Kidney tubule cell (primary cell): ENCODE measurements around the gene ITIH4.

ENCODE experiments used
- DNase-seq: peaks from one replicate; pipeline ENCODE4 v3.0.0-alpha.2; 2018; ENCODE audit warnings: low spot score

ITIH4 gene

GRCh38 chr3:52848617-52849016 is 18.1 kb upstream of the ITIH4 start:
- peak; percentile 37 for DNase-seq

- no peak for DNase-seq
Measured at GRCh38 chr3:52847726-52848125, 17.3 kb upstream of the ITIH4 start.

GRCh38 chr3:52847241-52847640 is 16.8 kb upstream of the ITIH4 start:
- DNase-seq: no peak

- DNase-seq: no peak
Measured at GRCh38 chr3:52846432-52846965, 16.0 kb upstream of the ITIH4 start.

- no peak for DNase-seq
Measured at GRCh38 chr3:52845691-52846431, 15.4 kb upstream of the ITIH4 start.

- no peak for DNase-seq
Measured at GRCh38 chr3:52845157-52845556, 14.7 kb upstream of the ITIH4 start.

GRCh38 chr3:52844290-52844975 is 14.0 kb upstream of the ITIH4 start:
- no peak for DNase-seq

- DNase-seq: no peak
Measured at GRCh38 chr3:52843881-52844280, 13.4 kb upstream of the ITIH4 start.

- no peak for DNase-seq
Measured at GRCh38 chr3:52843108-52843865, 12.8 kb upstream of the ITIH4 start.

GRCh38 chr3:52842424-52842823 is 12.0 kb upstream of the ITIH4 start:
- DNase-seq: no peak

GRCh38 chr3:52841981-52842340 is 11.5 kb upstream of the ITIH4 start:
- no peak for DNase-seq

GRCh38 chr3:52841211-52841980 is 10.9 kb upstream of the ITIH4 start:
- no peak for DNase-seq

- no peak for DNase-seq
Measured at GRCh38 chr3:52839892-52840545, 9.5 kb upstream of the ITIH4 start.

- no peak for DNase-seq
Measured at GRCh38 chr3:52839268-52839575, 8.8 kb upstream of the ITIH4 start.

- no peak for DNase-seq
Measured at GRCh38 chr3:52838561-52839267, 8.2 kb upstream of the ITIH4 start.

- no peak for DNase-seq
Measured at GRCh38 chr3:52836986-52837385, 6.5 kb upstream of the ITIH4 start.

- DNase-seq: no peak
Measured at GRCh38 chr3:52836471-52836845, 6.0 kb upstream of the ITIH4 start.

GRCh38 chr3:52835766-52836470 is 5.4 kb upstream of the ITIH4 start:
- DNase-seq: no peak

GRCh38 chr3:52834871-52835501 is 4.5 kb upstream of the ITIH4 start, which contains the start of gene MUSTN1:
Gene MUSTN1, minus strand, starts transcription at chr3:52835019. Its CDS starts 71 bp downstream, at chr3:52834948.
- DNase-seq: no peak

- no peak for DNase-seq
Measured at GRCh38 chr3:52833202-52833601, 2.7 kb upstream of the ITIH4 start.
